A673 (cell line): ENCODE data around the gene HOXB7.

Experiments used
- CTCF ChIP-seq: fragments of 300-800, 200-600 bp; sonication (generic); conservative IDR thresholded peaks from 2 replicates; pipeline ENCODE4 v1.5.1; 2017; ENCODE audit warnings: low read depth, mild to moderate bottlenecking, antibody characterized with exemption, low read length, moderate library complexity, mixed read lengths
- EZH2 ChIP-seq: fragments of 200-600 bp; sonication (generic); IDR thresholded peaks from 2 replicates; pipeline ENCODE4 v1.6.1; 2017; ENCODE audit warnings: borderline replicate concordance, low read depth, mild to moderate bottlenecking, mixed read lengths, antibody characterized with exemption, low read length; ENCODE audit not compliant: poor library complexity, severe bottlenecking

DNA sequence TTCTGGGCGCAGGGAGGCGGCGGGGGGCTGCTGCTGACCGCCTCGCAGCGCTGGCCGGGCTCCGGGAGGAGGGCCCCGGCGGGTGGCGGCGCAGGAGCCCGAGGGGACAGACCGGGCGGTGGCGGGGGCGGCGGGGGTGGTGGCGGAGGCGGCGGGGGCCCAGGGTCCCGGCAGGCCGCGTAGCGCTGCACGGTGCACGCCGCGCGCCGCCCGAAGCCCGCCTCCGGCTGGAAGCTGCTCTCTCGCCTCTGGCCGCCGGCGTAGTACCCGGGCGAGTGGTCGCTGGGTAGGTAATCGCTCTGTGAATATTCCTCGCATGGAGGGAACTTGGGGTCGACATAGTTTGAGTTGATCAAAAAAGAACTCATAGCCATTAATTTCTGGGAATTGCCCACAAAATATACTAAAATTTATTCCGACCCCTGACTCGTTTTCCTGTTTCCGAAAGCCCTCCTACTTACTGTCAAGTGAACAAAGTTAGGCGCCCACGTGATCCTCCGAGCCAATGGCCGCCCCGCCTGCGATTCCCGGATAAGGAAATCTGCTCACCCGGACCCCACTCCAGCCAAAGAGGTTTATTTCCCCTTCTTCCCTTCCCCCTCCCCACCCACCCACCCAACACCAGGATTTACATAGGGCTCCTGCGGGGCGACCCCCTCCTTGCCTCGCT is 32.7 kb downstream of the HOXB7 start, which contains the start of gene HOXB4:
- TF ChIP-seq EZH2 (no peak), CTCF (no peak)
